ENCODE measurements around the gene INCENP. TPM values are rescaled to one million over a fixed set of nuclear protein-coding genes. Genes with fewer than 3 reads are reported as not detected.

INCENP gene
- total RNA-seq, 1 experiment from 2014 or later: 101 TPM

DNA sequence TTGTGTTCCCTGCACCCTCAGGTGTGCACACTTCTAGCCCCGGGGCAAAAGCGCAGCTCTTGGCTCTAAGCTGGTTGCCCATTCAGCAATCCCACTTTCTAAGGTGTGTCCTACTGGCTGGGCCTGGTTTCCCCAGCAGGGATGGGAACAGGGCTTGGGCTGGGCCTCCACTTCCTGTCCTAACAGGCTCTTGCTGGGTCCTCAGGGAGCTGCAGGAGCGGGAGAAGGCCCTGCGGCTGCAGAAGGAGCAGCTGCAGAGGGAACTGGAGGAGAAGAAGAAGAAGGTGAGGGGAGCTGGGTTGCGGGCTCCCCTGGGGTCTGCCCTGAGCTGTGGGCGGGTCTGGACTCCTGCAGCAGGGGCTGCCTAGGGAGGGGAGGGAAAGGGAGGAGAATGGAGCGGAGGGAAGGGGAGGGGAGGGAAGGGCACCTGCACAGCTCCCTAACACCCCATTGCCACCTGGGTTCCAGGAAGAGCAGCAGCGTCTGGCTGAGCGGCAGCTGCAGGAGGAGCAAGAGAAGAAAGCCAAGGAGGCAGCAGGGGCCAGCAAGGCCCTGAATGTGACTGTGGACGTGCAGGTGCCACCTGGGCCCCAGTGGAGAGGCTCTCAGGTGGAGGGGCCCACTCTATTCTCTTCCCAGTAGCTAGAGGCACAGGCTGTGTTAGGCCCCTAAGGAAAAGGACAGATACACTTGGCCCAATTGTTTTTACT is 24.6 kb downstream of the INCENP start:
- Mint-ChIP-seq H3K27me3 (ENCODE audit: insufficient read depth, unreplicated experiment) (no peaks in the 10 kb centered on the region), H3K4me3 (ENCODE audit: unreplicated experiment) (no peak overlapping the region), H3K36me3 (ENCODE audit: insufficient read depth, unreplicated experiment) (peaks cover 63% of the 10 kb centered on the region), H3K9me3 (ENCODE audit: unreplicated experiment) (no peaks in the 10 kb centered on the region), H3K4me1 (ENCODE audit: low read depth, unreplicated experiment) (no peaks in the 10 kb centered on the region), H3K27ac (ENCODE audit: unreplicated experiment) (no peak overlapping the region)
- DNase-seq: no peak
- Histone ChIP-seq H3K36me3 (ENCODE audit: control insufficient read depth, insufficient read depth, low read length) (peaks cover 5% of the 10 kb centered on the region), H3K27me3 (replicated peaks; ENCODE audit: control insufficient read depth, insufficient read depth, low read length) (no peaks in the 10 kb centered on the region), H3K4me3 (ENCODE audit: low read depth, low read length) (no peak overlapping the region), H3K4me1 (no peaks in the 10 kb centered on the region), H3K9me3 (no peaks in the 10 kb centered on the region)
- ChIA-PET POLR2A (no interaction called here), CTCF (no interaction called here)
- no TSS peak for BruUV-seq (replicated peaks)
- no peak for TF ChIP-seq CTCF (IDR thresholded peaks at IDR 0.05; ENCODE audit: insufficient read depth in 1 of 2, low read depth in 1 of 2, low read length in 1 of 2, severe bottlenecking in 1 of 2, unreplicated experiment in 1 of 2)
- intact Hi-C loops (cut with micrococcal nuclease; ENCODE audit: unreplicated experiment): no loop called here

- no peak for TF ChIP-seq CTCF (IDR thresholded peaks at IDR 0.05; ENCODE audit: insufficient read depth in 1 of 2, low read depth in 1 of 2, low read length in 1 of 2, severe bottlenecking in 1 of 2, unreplicated experiment in 1 of 2)
- Mint-ChIP-seq H3K4me1 (ENCODE audit: low read depth, unreplicated experiment) (no peaks in the 10 kb centered on the region), H3K27ac (ENCODE audit: unreplicated experiment) (no peak overlapping the region), H3K4me3 (ENCODE audit: unreplicated experiment) (no peak overlapping the region), H3K36me3 (ENCODE audit: insufficient read depth, unreplicated experiment) (peaks cover 52% of the 10 kb centered on the region), H3K27me3 (ENCODE audit: insufficient read depth, unreplicated experiment) (no peaks in the 10 kb centered on the region), H3K9me3 (ENCODE audit: unreplicated experiment) (no peaks in the 10 kb centered on the region)
- intact Hi-C loops (cut with micrococcal nuclease; ENCODE audit: unreplicated experiment): no loop called here
- no peak for DNase-seq
- Histone ChIP-seq H3K27me3 (replicated peaks; ENCODE audit: control insufficient read depth, insufficient read depth, low read length) (no peaks in the 10 kb centered on the region), H3K4me3 (ENCODE audit: low read depth, low read length) (no peak overlapping the region), H3K9me3 (no peaks in the 10 kb centered on the region), H3K36me3 (ENCODE audit: control insufficient read depth, insufficient read depth, low read length) (peaks cover 5% of the 10 kb centered on the region), H3K4me1 (no peaks in the 10 kb centered on the region)
- CTCF ChIA-PET: interaction anchor here (1.2 kb wide), 1 partner anchor 16 kb away, joined by 5 read pairs; no protein-coding TSS in a partner anchor
- no TSS peak for BruUV-seq (replicated peaks)
- POLR2A ChIA-PET: no interaction called here
Measured at GRCh38 chr11:62149986-62150886, 26.4 kb downstream of the INCENP start.

DNA sequence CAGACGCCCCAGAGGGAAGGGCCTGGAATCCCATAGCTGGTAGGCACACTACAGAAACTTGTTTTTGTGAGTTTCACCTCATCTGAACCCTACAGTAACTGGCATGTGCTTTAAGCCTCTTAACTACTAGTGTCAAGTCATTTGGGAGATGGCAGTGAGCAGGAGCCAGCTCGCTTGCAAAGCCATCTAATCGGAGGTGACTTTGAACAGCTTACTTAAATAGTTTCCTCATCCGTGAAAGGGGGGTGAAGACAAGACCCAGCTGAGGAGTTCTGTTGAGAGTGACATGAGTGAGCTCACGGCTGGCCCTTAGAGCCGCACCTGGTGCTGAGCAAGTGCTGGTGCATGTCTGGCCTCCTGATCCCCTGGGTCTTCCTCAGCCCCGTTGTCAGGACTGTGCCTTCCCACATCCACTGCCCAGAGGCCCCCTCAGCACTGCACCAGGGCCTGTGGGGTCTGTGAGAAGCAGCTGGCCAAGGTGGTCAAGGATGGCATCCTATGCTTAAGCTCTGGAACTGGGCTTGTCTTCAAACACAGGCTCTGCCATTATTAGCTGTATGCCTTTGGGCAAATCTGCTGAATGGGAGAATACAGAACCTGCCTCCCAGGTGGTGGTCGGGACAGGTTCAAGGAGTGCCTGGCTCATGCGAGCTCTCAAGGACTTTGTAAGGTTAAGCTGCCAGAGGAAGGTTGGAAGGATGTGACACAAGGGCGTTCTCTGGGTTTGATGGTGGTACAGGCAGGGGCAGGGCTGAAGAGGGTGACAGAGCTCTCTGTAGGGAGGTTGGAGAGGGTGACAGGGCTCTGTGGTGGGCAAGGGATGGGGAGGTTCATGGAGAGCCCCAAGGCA is 27.3 kb downstream of the INCENP start:
- DNase-seq: no peak
- no peak overlapping the region for H3K27ac Mint-ChIP-seq (ENCODE audit: unreplicated experiment)
- intact Hi-C loops (cut with micrococcal nuclease; ENCODE audit: unreplicated experiment): no loop called here
- ChIA-PET POLR2A (no interaction called here), CTCF (interaction anchor here (1.2 kb wide), 1 partner anchor 15 kb away, joined by 5 read pairs; no protein-coding TSS in a partner anchor)
- H3K27me3 Mint-ChIP-seq (ENCODE audit: insufficient read depth, unreplicated experiment): no peaks in the 10 kb centered on the region
- Histone ChIP-seq H3K36me3 (ENCODE audit: control insufficient read depth, insufficient read depth, low read length) (peaks cover 4% of the 10 kb centered on the region), H3K27me3 (replicated peaks; ENCODE audit: control insufficient read depth, insufficient read depth, low read length) (no peaks in the 10 kb centered on the region), H3K4me1 (no peaks in the 10 kb centered on the region), H3K4me3 (ENCODE audit: low read depth, low read length) (no peak overlapping the region), H3K9me3 (no peaks in the 10 kb centered on the region)
- no peaks in the 10 kb centered on the region for H3K9me3 Mint-ChIP-seq (ENCODE audit: unreplicated experiment)
- TF ChIP-seq CTCF (IDR thresholded peaks at IDR 0.05; ENCODE audit: insufficient read depth in 1 of 2, low read depth in 1 of 2, low read length in 1 of 2, severe bottlenecking in 1 of 2, unreplicated experiment in 1 of 2): no peak
- BruUV-seq (replicated peaks): no TSS peak
- H3K4me3 Mint-ChIP-seq (ENCODE audit: unreplicated experiment): no peak overlapping the region
- H3K36me3 Mint-ChIP-seq (ENCODE audit: insufficient read depth, unreplicated experiment): peaks cover 46% of the 10 kb centered on the region
- no peaks in the 10 kb centered on the region for H3K4me1 Mint-ChIP-seq (ENCODE audit: low read depth, unreplicated experiment)

All from Caco-2 (cell line).